HG03196 (cell line): Measurements from ENCODE around the gene HK1.

Experiments
- ATAC-seq: cut with Tn5 transposase; IDR thresholded peaks from one replicate; pipeline ENCODE4 v1.9.1; 2021; ENCODE audit not compliant: unreplicated experiment

HK1 gene

GRCh38 chr10:69366738-69367137 lies 88.4 kb downstream of the HK1 start:
- ATAC-seq, result no peak

- ATAC-seq, result no peak
Measured at GRCh38 chr10:69367469-69367868, 89.2 kb downstream of the HK1 start.

GRCh38 chr10:69372126-69372980 lies 94.1 kb downstream of the HK1 start:
- ATAC-seq, result no peak

- no peak for ATAC-seq
Measured at GRCh38 chr10:69374242-69374641, 95.9 kb downstream of the HK1 start.

GRCh38 chr10:69374931-69375306 lies 96.6 kb downstream of the HK1 start:
- ATAC-seq, result no peak

- no peak for ATAC-seq
Measured at GRCh38 chr10:69375307-69376151, 97.2 kb downstream of the HK1 start.

GRCh38 chr10:69376662-69377061 lies 98.4 kb downstream of the HK1 start:
- no peak for ATAC-seq

- no peak for ATAC-seq
Measured at GRCh38 chr10:69377191-69377590, 98.9 kb downstream of the HK1 start.

- no peak for ATAC-seq
Measured at GRCh38 chr10:69377933-69378332, 99.6 kb downstream of the HK1 start.

GRCh38 chr10:69379800-69380199 lies 101.5 kb downstream of the HK1 start:
- no peak for ATAC-seq

GRCh38 chr10:69382382-69383117 lies 104.3 kb downstream of the HK1 start:
- no peak for ATAC-seq

GRCh38 chr10:69383558-69383957 lies 105.3 kb downstream of the HK1 start:
- ATAC-seq, result no peak

GRCh38 chr10:69384320-69384719 lies 106.0 kb downstream of the HK1 start:
- no peak for ATAC-seq

GRCh38 chr10:69385454-69386350 lies 107.4 kb downstream of the HK1 start:
- ATAC-seq, result no peak

GRCh38 chr10:69387500-69387899 lies 109.2 kb downstream of the HK1 start:
- no peak for ATAC-seq

GRCh38 chr10:69388488-69388887 lies 110.2 kb downstream of the HK1 start:
- ATAC-seq, result no peak

GRCh38 chr10:69389827-69390490 lies 111.7 kb downstream of the HK1 start:
- ATAC-seq, result no peak

- no peak for ATAC-seq
Measured at GRCh38 chr10:69391158-69391557, 112.9 kb downstream of the HK1 start.

GRCh38 chr10:69392481-69393000 lies 114.2 kb downstream of the HK1 start:
- no peak for ATAC-seq

GRCh38 chr10:69394020-69394419 lies 115.7 kb downstream of the HK1 start:
- ATAC-seq, result no peak
